Thoracic aorta (tissue), 2 donors: ENCODE results near the gene MAEA. TPM values are rescaled to one million over a fixed set of nuclear protein-coding genes. Genes with fewer than 3 reads are reported as not detected.

Experiments
- ATAC-seq: fragments of 150-250 bp; one replicate; pipeline ENCODE4 v1.8.0; 2017; ENCODE audit warnings: low read depth; ENCODE audit not compliant: insufficient number of reproducible peaks, low FRiP score
- DNase-seq: peaks from one replicate; pipeline ENCODE4 v3.0.0-alpha.2; 2020; ENCODE audit warnings: low spot score
- H3K27ac ChIP-seq, 2 donors: fragments of 200-600 bp; sonication (generic); 1 replicate in 1 of 2; 2 replicates in 1 of 2; pipeline ENCODE4 v1.5.1; 2016; ENCODE audit warnings: mild to moderate bottlenecking in 2 of 2, moderate library complexity in 2 of 2
- H3K27me3 ChIP-seq: fragments of 200-600 bp; sonication (generic); replicated peaks from 2 replicates; pipeline ENCODE4 v1.6.0; 2016; ENCODE audit warnings: mild to moderate bottlenecking; ENCODE audit not compliant: insufficient read depth
- H3K36me3 ChIP-seq: fragments of 200-600 bp; sonication (generic); one replicate; pipeline ENCODE4 v1.5.1; 2016
- H3K4me1 ChIP-seq, 2 donors: fragments of 200-600 bp; sonication (generic); 1 replicate in 1 of 2; 2 replicates in 1 of 2; pipeline versions ENCODE4 v1.5.1 to v1.6.0; 2016; ENCODE audit warnings: low read depth in 2 of 2, mild to moderate bottlenecking in 1 of 2; ENCODE audit not compliant: control insufficient read depth in 1 of 2
- H3K4me3 ChIP-seq: fragments of 200-600 bp; sonication (generic); 2 replicates; pipeline ENCODE4 v1.5.1; 2016; ENCODE audit warnings: mild to moderate bottlenecking
- H3K9me3 ChIP-seq: fragments of 200-600 bp; sonication (generic); 2 replicates; pipeline ENCODE4 v1.5.1; 2016
- CTCF ChIP-seq: fragments of 200-600 bp; sonication (generic); IDR thresholded peaks from one replicate; pipeline ENCODE4 v1.5.1; 2019; ENCODE audit warnings: antibody characterized with exemption
- total RNA-seq, 2 donors: library from RNA; depleted of rRNA; stranded (reverse); fragments of >200 nt; gene quantifications; one replicate each; pipeline versions ENCODE4 v1.1.0 to v1.2.3, GENCODE V29; 2016

Gene MAEA
- total RNA-seq, 2 donors from 2014 or later, result 53.7 to 83.8 TPM

GRCh38 chr4:1338752-1339414 is 49.2 kb downstream of the MAEA start:
- H3K27me3 ChIP-seq, result no peaks in the 10 kb centered on the region
- ATAC-seq (no peak), DNase-seq (no peak)
- H3K4me3 ChIP-seq, result no peak overlapping the region
- no peak overlapping the region for H3K27ac ChIP-seq
- peaks cover 33% of the 10 kb centered on the region for H3K36me3 ChIP-seq
- H3K9me3 ChIP-seq, result no peaks in the 10 kb centered on the region
- no peaks in the 10 kb centered on the region for H3K4me1 ChIP-seq
- TF ChIP-seq CTCF, result no peak

GRCh38 chr4:1339489-1339888 is 49.8 kb downstream of the MAEA start:
- Histone ChIP-seq H3K27me3 (no peaks in the 10 kb centered on the region), H3K36me3 (peaks cover 33% of the 10 kb centered on the region), H3K4me3 (no peak overlapping the region), H3K27ac (no peak overlapping the region), H3K4me1 (no peaks in the 10 kb centered on the region), H3K9me3 (no peaks in the 10 kb centered on the region)
- ATAC-seq (no peak), DNase-seq (no peak)
- no peak for TF ChIP-seq CTCF

GRCh38 chr4:1340181-1340747 is 50.6 kb downstream of the MAEA start:
- Histone ChIP-seq H3K27ac (no peak overlapping the region), H3K36me3 (peaks cover 33% of the 10 kb centered on the region), H3K4me1 (peaks cover 0 to 2% of the 10 kb centered on the region in 2 donors), H3K4me3 (no peak overlapping the region), H3K27me3 (no peaks in the 10 kb centered on the region), H3K9me3 (no peaks in the 10 kb centered on the region)
- TF ChIP-seq CTCF, result no peak
- DNase-seq, result no peak
- no peak for ATAC-seq

- DNase-seq (no peak), ATAC-seq (no peak)
- H3K9me3 ChIP-seq, result no peaks in the 10 kb centered on the region
- peaks cover 4 to 8% of the 10 kb centered on the region in 2 donors for H3K4me1 ChIP-seq
- H3K4me3 ChIP-seq, result no peak overlapping the region
- no peak for TF ChIP-seq CTCF
- no peaks in the 10 kb centered on the region for H3K27me3 ChIP-seq
- peaks cover 33% of the 10 kb centered on the region for H3K36me3 ChIP-seq
- no peak overlapping the region for H3K27ac ChIP-seq
These were observed 51.2 kb downstream of the MAEA start for GRCh38 chr4:1340861-1341260.

- no peak for ATAC-seq
These were observed 52.3 kb downstream of the MAEA start for GRCh38 chr4:1342003-1342402.

More at GRCh38 chr4:1342003-1342402, 52.3 kb downstream of the MAEA start:
- peaks cover 4 to 8% of the 10 kb centered on the region in 2 donors for H3K4me1 ChIP-seq
- DNase-seq, result no peak
- no peak overlapping the region for H3K4me3 ChIP-seq
- H3K36me3 ChIP-seq, result peaks cover 28% of the 10 kb centered on the region
- no peaks in the 10 kb centered on the region for H3K27me3 ChIP-seq
- no peaks in the 10 kb centered on the region for H3K9me3 ChIP-seq
- TF ChIP-seq CTCF, result no peak
- no peak overlapping the region for H3K27ac ChIP-seq
